ENCODE data around the gene NHP2.
"Not testable (repeated sequence)": the region's sequence is repeated elsewhere in the genome, so short reads cannot be mapped to it uniquely, and the experiment has no call there.

The NHP2 gene

GRCh38 chr5:178130234-178130575, 23.5 kb downstream of the NHP2 start:
- DNase-seq: not testable (repeated sequence)

GRCh38 chr5:178129296-178129695, 24.4 kb downstream of the NHP2 start:
- no peak for DNase-seq

- DNase-seq: not testable (repeated sequence)
These were observed 26.2 kb downstream of the NHP2 start for GRCh38 chr5:178127300-178128009.

GRCh38 chr5:178126556-178126955, 27.1 kb downstream of the NHP2 start:
- no peak for DNase-seq

- DNase-seq: no peak
These were observed 28.3 kb downstream of the NHP2 start for GRCh38 chr5:178125253-178125906.

GRCh38 chr5:178123966-178124925, 29.4 kb downstream of the NHP2 start:
- DNase-seq: no peak

GRCh38 chr5:178123094-178123965, 30.4 kb downstream of the NHP2 start:
- DNase-seq: no peak

- DNase-seq: no peak
These were observed 31.3 kb downstream of the NHP2 start for GRCh38 chr5:178122346-178122745.

GRCh38 chr5:178121391-178122276, 32.1 kb downstream of the NHP2 start:
- DNase-seq: no peak

GRCh38 chr5:178120607-178121357, 32.9 kb downstream of the NHP2 start:
- peak; percentile 77 to 85 for DNase-seq

- DNase-seq: no peak
These were observed 33.6 kb downstream of the NHP2 start for GRCh38 chr5:178119915-178120606.

- no peak for DNase-seq
These were observed 35.6 kb downstream of the NHP2 start for GRCh38 chr5:178117923-178118701.

- DNase-seq: peak; percentile 55 to 64
These were observed 37.4 kb downstream of the NHP2 start for GRCh38 chr5:178116143-178116885.

- no peak for DNase-seq
These were observed 37.9 kb downstream of the NHP2 start for GRCh38 chr5:178115814-178116142.

- no peak for DNase-seq
These were observed 38.4 kb downstream of the NHP2 start for GRCh38 chr5:178115136-178115813.

- peak; percentile 39 to 42 for DNase-seq
These were observed 39.2 kb downstream of the NHP2 start for GRCh38 chr5:178114325-178115135.

GRCh38 chr5:178113841-178114324, 39.8 kb downstream of the NHP2 start:
- DNase-seq: peak in 1 of 2 donors; percentile 40
